GM12878 (cell line): Measurements from ENCODE around the gene RERE. TPM values are rescaled to one million over a fixed set of nuclear protein-coding genes. Genes with fewer than 3 reads are reported as not detected.
A peak's percentile ranks its signal among the peaks of the same experiment; 100 is the strongest.

Experiments used
- ATAC-seq: fragments of 200-7000 bp; cut with Tn5 transposase; 3 replicates; pipeline ENCODE4 v1.9.1; 2020; ENCODE audit warnings: mild to moderate bottlenecking, moderate library complexity
- BruUV-seq: library from RNA; stranded (reverse); fragments of 400-500 nt; replicated peaks from 2 replicates; lab custom pipeline; 2021; lab: Mats Ljungman, UMichigan
- CTCF ChIA-PET: fragments of 300-600 bp; sonication (Branson Sonifier 250); formaldehyde crosslinking; extraction: SDS; loops from one replicate; lab custom pipeline; 2021; ENCODE audit warnings: inconsistent platforms; lab: Yijun Ruan, JAX
- POLR2A ChIA-PET: fragments of 350-600 bp; formaldehyde crosslinking; extraction: SDS; loops from one replicate; lab custom pipeline; 2021; ENCODE audit warnings: inconsistent platforms; lab: Charles Lee
- RAD21 ChIA-PET: fragments of 300-600 bp; sonication (Branson Sonifier 250); formaldehyde crosslinking; loops from one replicate; lab custom pipeline; 2023; ENCODE audit warnings: antibody characterized with exemption; ENCODE audit not compliant: unreplicated experiment; lab: Charles Lee
- SMC1A ChIA-PET: fragments of 300-600 bp; sonication (Branson Sonifier 250); formaldehyde crosslinking; loops from one replicate; lab custom pipeline; 2023; ENCODE audit not compliant: unreplicated experiment, uncharacterized antibody; lab: Charles Lee
- DNase-seq: peaks from one replicate; pipeline ENCODE4 v3.0.0-alpha.2; 2011; ENCODE audit warnings: low read depth, low spot score
- FAIRE-seq: peaks from 3 replicates; lab custom pipeline; 2011; peaks lifted over from hg19 to GRCh38; lab: Jason Lieb, UNC
- H2AFZ ChIP-seq: 2 replicates; pipeline ENCODE4 v1.6.0; 2011; ENCODE audit warnings: low read depth, low read length, control low read depth; ENCODE audit not compliant: control insufficient read depth
- H3K27ac ChIP-seq: 2 replicates; pipeline ENCODE4 v1.5.1; 2011; ENCODE audit warnings: control low read depth; ENCODE audit not compliant: control insufficient read depth, insufficient read depth
- H3K27me3 ChIP-seq, 2 experiments: replicated peaks in 1 of 2; 2 replicates each; pipeline versions ENCODE4 v1.6.0 to v1.6.1; 2011; ENCODE audit warnings: low read length in 1 of 2; ENCODE audit not compliant: control insufficient read depth in 2 of 2, insufficient read depth in 2 of 2
- H3K36me3 ChIP-seq, 2 experiments: 2 replicates each; pipeline ENCODE4 v1.5.1; 2011; ENCODE audit warnings: low read length in 1 of 2; ENCODE audit not compliant: control insufficient read depth in 2 of 2, insufficient read depth in 2 of 2
- H3K4me1 ChIP-seq: 2 replicates; pipeline ENCODE4 v1.6.1; 2011; ENCODE audit warnings: mild to moderate bottlenecking, low read length, moderate library complexity, mixed read lengths; ENCODE audit not compliant: control insufficient read depth, insufficient read depth
- H3K4me2 ChIP-seq: 2 replicates; pipeline ENCODE4 v1.6.0; 2011; ENCODE audit warnings: control low read depth; ENCODE audit not compliant: control insufficient read depth, insufficient read depth
- H3K4me3 ChIP-seq: fragments of 200-600 bp; sonication (generic); 2 replicates; pipeline ENCODE4 v1.5.1; 2016
- H3K79me2 ChIP-seq: 2 replicates; pipeline ENCODE4 v1.6.0; 2011; ENCODE audit warnings: low read length; ENCODE audit not compliant: control insufficient read depth, insufficient read depth
- H3K9ac ChIP-seq: 2 replicates; pipeline ENCODE4 v1.8.0; 2011; ENCODE audit warnings: low read length, control low read depth, mixed read lengths; ENCODE audit not compliant: control insufficient read depth, insufficient read depth
- H3K9me3 ChIP-seq: replicated peaks from 3 replicates; pipeline ENCODE4 v1.5.1; 2011; ENCODE audit warnings: mild to moderate bottlenecking, low read length; ENCODE audit not compliant: control insufficient read depth, insufficient read depth
- H4K20me1 ChIP-seq: 2 replicates; pipeline ENCODE4 v1.6.0; 2011; ENCODE audit not compliant: control insufficient read depth, insufficient read depth
- RELA ChIP-seq: fragments of 450-650 bp; IDR thresholded peaks from 2 replicates; pipeline ENCODE4 v1.8.0; 2014; ENCODE audit warnings: borderline replicate concordance; ENCODE audit not compliant: partially characterized antibody
- RELB ChIP-seq: fragments of 450-650 bp; IDR thresholded peaks from 2 replicates; pipeline ENCODE4 v1.6.1; 2017; ENCODE audit warnings: low read depth, mild to moderate bottlenecking, moderate library complexity
- SIX5 ChIP-seq: IDR thresholded peaks from 2 replicates; pipeline ENCODE4 v1.6.1; 2011; ENCODE audit warnings: mild to moderate bottlenecking, low read depth, low read length, moderate library complexity; ENCODE audit not compliant: severe bottlenecking
- ZBTB33 ChIP-seq: fragments of 450-650 bp; IDR thresholded peaks from 2 replicates; pipeline ENCODE4 v1.6.1; 2017; ENCODE audit warnings: mild to moderate bottlenecking
- ZNF24 ChIP-seq: fragments of 450-650 bp; IDR thresholded peaks from 2 replicates; pipeline ENCODE4 v1.6.1; 2017; ENCODE audit warnings: antibody characterized with exemption, mild to moderate bottlenecking
- WGBS: methylation state at CpG from one replicate; pipeline ENCODE4 v1.1.6; 2016; ENCODE audit warnings: low lambda C conversion rate; ENCODE audit not compliant: insufficient replicate concordance, insufficient coverage; ENCODE audit errors: missing lambda C conversion rate; 5-methylcytosine and 5-hydroxymethylcytosine counted together
- in situ Hi-C: fragments of 300-500 bp; cut with MboI; formaldehyde crosslinking; loops from 9 replicates; pipeline ENCODE4 v1.14.3; 2018; ENCODE audit warnings: mixed read lengths
- intact Hi-C: fragments of 100-400 bp; cut with micrococcal nuclease; formaldehyde crosslinking; loops from one replicate; pipeline ENCODE4 v1.14.2; 2022; ENCODE audit not compliant: unreplicated experiment
- polyA plus RNA-seq, 11 experiments: library from polyadenylated mRNA; depleted of rRNA in 4 of 11; unstranded in 6 of 11; stranded (reverse) in 5 of 11; fragments of >200 nt; fragmentation: Nextera tagmentation in 4 of 11; fragmentation: Illumina TruSeq in 1 of 11; extraction: Ambion mirVana in 4 of 11; extraction: Trizol in 1 of 11; gene quantifications; 1 replicate in 1 of 11; 2 replicates in 10 of 11; pipeline versions ENCODE4 v1.2.1 to v1.2.3, GENCODE V29; 2011 to 2016; ENCODE audit warnings: inconsistent platforms in 2 of 11, missing spikeins in 2 of 11, low read depth in 1 of 11
- total RNA-seq, 4 experiments: library from RNA; depleted of rRNA in 3 of 4; stranded (reverse); fragments of >200 nt in 3 of 4; fragmentation: Illumina TruSeq in 1 of 4; extraction: Trizol in 1 of 4; gene quantifications; 2 replicates each; pipeline versions ENCODE4 v1.2.1 to v1.2.3, GENCODE V29; 2013 to 2021

RERE gene
- total and polyA plus RNA-seq, 10 of the 15 experiments (the other 5 are each of a cell fraction or from before 2014, with no cell fraction given) = 5.2 to 60.5 (median 20.2) TPM

- Histone ChIP-seq H3K4me1 (peaks cover 33% of the 10 kb centered on the region), H4K20me1 (no peaks in the 10 kb centered on the region), H3K4me3 (no peak overlapping the region), H3K9me3 (no peaks in the 10 kb centered on the region), H3K27ac (no peak overlapping the region), H3K79me2 (peaks cover 34% of the 10 kb centered on the region)
- DNase-seq (no peak), ATAC-seq (no peak)
- RAD21 ChIA-PET = interaction anchor here (0.8 to 7.2 kb wide), 5 partner anchors 17 to 248 kb away, joined by 3 to 59 read pairs (median 3); no protein-coding TSS in a partner anchor
- 14% methylated on average over 2 of the region's 2 CpGs for WGBS
- CTCF ChIA-PET = interaction anchor here (1.0 kb wide), 1 partner anchor 102 kb away, joined by 4 read pairs; no protein-coding TSS in a partner anchor
- TF ChIP-seq SIX5 (no peak), RELA (no peak), ZBTB33 (no peak), ZNF24 (0 out of 2 replicates have a peak, but pooled peaks have one; percentile 18), RELB (no peak)
- TF ChIP-seq, all 136 proteins: peak for 1
- ChIA-PET POLR2A (interaction anchor here (1.0 to 1.9 kb wide), 3 partner anchors 24 to 76 kb away, joined by 3 to 5 read pairs (median 3); no protein-coding TSS in a partner anchor), SMC1A (interaction anchor here (0.7 to 9.8 kb wide), 12 partner anchors 10 to 90 kb away, joined by 3 to 98 read pairs (median 4); no protein-coding TSS in a partner anchor)
- BruUV-seq = no TSS peak
- intact Hi-C loops = no loop called here
- Histone ChIP-seq H3K27me3 (no peaks in the 10 kb centered on the region), H3K9ac (no peak overlapping the region), H3K36me3 (no peaks in the 10 kb centered on the region), H3K4me2 (no peak overlapping the region), H2AFZ (no peak overlapping the region)
- FAIRE-seq = no peak
- in situ Hi-C loops = no loop called here
Observed at GRCh38 chr1:8625491-8625890, 191.9 kb downstream of the RERE start.
